MM.1S (cell line): ENCODE data around the gene TLE3.

Experiments
- CTCF ChIP-seq: fragments of 300-600 bp; sonication (generic); IDR thresholded peaks from 2 replicates; pipeline ENCODE4 v1.5.1; 2016; ENCODE audit warnings: antibody characterized with exemption, low read length, mixed read lengths
- EZH2 ChIP-seq: fragments of 300-600 bp; sonication (generic); optimal IDR thresholded peaks from 2 replicates; pipeline ENCODE3; 2017; ENCODE audit warnings: low read depth, mild to moderate bottlenecking, antibody characterized with exemption, low read length, mixed read lengths
- EZH2phosphoT487 ChIP-seq: fragments of 300-600 bp; sonication (generic); IDR thresholded peaks from 2 replicates; pipeline ENCODE4 v1.6.1; 2018; ENCODE audit warnings: antibody characterized with exemption, low read length

DNA sequence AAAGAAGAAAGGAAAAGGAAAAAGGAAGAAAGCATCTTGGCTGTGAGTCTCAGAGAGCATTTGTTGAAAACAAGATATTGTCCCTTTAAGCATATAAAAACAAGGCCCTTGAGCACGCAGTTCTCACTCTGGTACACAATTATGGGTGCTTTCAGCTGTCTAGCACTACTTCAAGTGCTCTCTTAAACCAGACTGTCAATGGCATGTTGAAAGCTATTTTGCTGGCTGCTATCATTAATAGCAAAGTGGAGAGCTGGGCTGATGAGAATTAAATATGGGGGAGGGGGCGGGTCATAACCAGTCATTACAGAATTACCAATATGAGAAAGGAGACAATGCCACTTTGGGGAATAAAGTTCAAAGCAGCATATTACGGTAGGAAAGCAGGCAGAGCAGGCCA lies 9.3 kb downstream of the TLE3 start:
- TF ChIP-seq CTCF (no peak), EZH2phosphoT487 (no peak), EZH2 (no peak)
